NB4 (cell line): ENCODE results near the gene NCBP1.

Experiments
- DNase-seq: peaks from one replicate; pipeline ENCODE4 v3.0.0; 2010; ENCODE audit warnings: low read depth
- H3K4me3 ChIP-seq: one replicate; pipeline ENCODE4 v1.5.1; 2011; ENCODE audit warnings: mild to moderate bottlenecking, low read depth, low read length, moderate library complexity
- CTCF ChIP-seq: IDR thresholded peaks from one replicate; pipeline ENCODE4 v1.5.1; 2012; ENCODE audit warnings: low read depth, low read length
- MAX ChIP-seq: IDR thresholded peaks from 2 replicates; pipeline ENCODE4 v1.6.1; 2011; ENCODE audit warnings: low read depth, low read length
- MYC ChIP-seq: IDR thresholded peaks from 2 replicates; pipeline ENCODE4 v1.6.1; 2011; ENCODE audit warnings: low read depth, low read length
- POLR2A ChIP-seq: IDR thresholded peaks from 2 replicates; pipeline ENCODE4 v1.6.1; 2011; ENCODE audit warnings: mild to moderate bottlenecking; ENCODE audit not compliant: insufficient read length; ENCODE audit errors: extremely low read depth

The NCBP1 gene

GRCh38 chr9:97594381-97594921 lies 39.2 kb upstream of the NCBP1 start:
- TF ChIP-seq MYC (no peak), MAX (no peak), CTCF (no peak), POLR2A (no peak)
- no peak overlapping the region for H3K4me3 ChIP-seq
- no peak for DNase-seq

- no peak overlapping the region for H3K4me3 ChIP-seq
- TF ChIP-seq POLR2A (no peak), CTCF (no peak), MAX (no peak), MYC (no peak)
- DNase-seq, result no peak
Observed at GRCh38 chr9:97596906-97597305, 36.7 kb upstream of the NCBP1 start.

- TF ChIP-seq POLR2A, result no peak
- TF ChIP-seq CTCF, result peak; percentile 91
- no peak for TF ChIP-seq MYC
- no peak for TF ChIP-seq MAX
- H3K4me3 ChIP-seq, result no peak overlapping the region
- peak; percentile 86 for DNase-seq
Observed at GRCh38 chr9:97598461-97599288, 34.9 kb upstream of the NCBP1 start.

- no peak overlapping the region for H3K4me3 ChIP-seq
- no peak for DNase-seq
- TF ChIP-seq POLR2A (no peak), MAX (no peak), CTCF (no peak), MYC (no peak)
Observed at GRCh38 chr9:97599314-97599846, 34.2 kb upstream of the NCBP1 start.

- TF ChIP-seq MYC (no peak), POLR2A (no peak), MAX (no peak), CTCF (no peak)
- no peak overlapping the region for H3K4me3 ChIP-seq
- no peak for DNase-seq
Observed at GRCh38 chr9:97600531-97601227, 32.9 kb upstream of the NCBP1 start.
